Coronary artery (tissue), 2 donors: ENCODE data around the gene KRT81.
"Not testable (repeated sequence)": the region's sequence is repeated elsewhere in the genome, so short reads cannot be mapped to it uniquely, and the experiment has no call there.

Source experiments
- DNase-seq: peaks from one replicate; pipeline ENCODE4 v3.0.0-alpha.2; 2017; ENCODE audit warnings: low spot score
- H3K27ac ChIP-seq, 2 donors: fragments of 200-600 bp; sonication (generic); one replicate each; pipeline ENCODE4 v1.5.1; 2016 to 2019
- H3K4me3 ChIP-seq: fragments of 200-600 bp; sonication (generic); 2 replicates; pipeline ENCODE4 v1.5.1; 2016; ENCODE audit warnings: mild to moderate bottlenecking, moderate library complexity
- CTCF ChIP-seq: fragments of 200-600 bp; sonication (generic); IDR thresholded peaks from one replicate; pipeline ENCODE4 v1.5.1; 2019; ENCODE audit warnings: antibody characterized with exemption

Gene KRT81

GRCh38 chr12:52318241-52318990 lies 27.1 kb upstream of the KRT81 start:
- no peak for TF ChIP-seq CTCF
- DNase-seq, result peak; percentile 63
- Histone ChIP-seq H3K27ac (no peak overlapping the region), H3K4me3 (no peak overlapping the region)

GRCh38 chr12:52317468-52318052 lies 26.2 kb upstream of the KRT81 start:
- peak; percentile 63 for DNase-seq
- Histone ChIP-seq H3K27ac (no peak overlapping the region), H3K4me3 (no peak overlapping the region)
- no peak for TF ChIP-seq CTCF

GRCh38 chr12:52316701-52317100 lies 25.4 kb upstream of the KRT81 start:
- TF ChIP-seq CTCF, result no peak
- no peak overlapping the region for H3K27ac ChIP-seq
- peak; percentile 67 for DNase-seq
- no peak overlapping the region for H3K4me3 ChIP-seq

- peak; percentile 16 for DNase-seq
- Histone ChIP-seq H3K4me3 (no peak overlapping the region), H3K27ac (no peak overlapping the region)
- no peak for TF ChIP-seq CTCF
Measured at GRCh38 chr12:52316290-52316689, 25.0 kb upstream of the KRT81 start.

GRCh38 chr12:52315721-52316120 lies 24.4 kb upstream of the KRT81 start:
- H3K27ac ChIP-seq, H3K4me3 ChIP-seq, DNase-seq: not testable (repeated sequence)

- TF ChIP-seq CTCF, result no peak
- DNase-seq, result peak; percentile 69
- H3K4me3 ChIP-seq, result no peak overlapping the region
- H3K27ac ChIP-seq, result no peak overlapping the region
Measured at GRCh38 chr12:52314511-52314910, 23.2 kb upstream of the KRT81 start.

- H3K4me3 ChIP-seq, result no peak overlapping the region
- no peak overlapping the region for H3K27ac ChIP-seq
- peak; percentile 43 for DNase-seq
- no peak for TF ChIP-seq CTCF
Measured at GRCh38 chr12:52313926-52314325, 22.6 kb upstream of the KRT81 start.
